Measurements from ENCODE around the gene TRPM7.

Gene TRPM7

DNA sequence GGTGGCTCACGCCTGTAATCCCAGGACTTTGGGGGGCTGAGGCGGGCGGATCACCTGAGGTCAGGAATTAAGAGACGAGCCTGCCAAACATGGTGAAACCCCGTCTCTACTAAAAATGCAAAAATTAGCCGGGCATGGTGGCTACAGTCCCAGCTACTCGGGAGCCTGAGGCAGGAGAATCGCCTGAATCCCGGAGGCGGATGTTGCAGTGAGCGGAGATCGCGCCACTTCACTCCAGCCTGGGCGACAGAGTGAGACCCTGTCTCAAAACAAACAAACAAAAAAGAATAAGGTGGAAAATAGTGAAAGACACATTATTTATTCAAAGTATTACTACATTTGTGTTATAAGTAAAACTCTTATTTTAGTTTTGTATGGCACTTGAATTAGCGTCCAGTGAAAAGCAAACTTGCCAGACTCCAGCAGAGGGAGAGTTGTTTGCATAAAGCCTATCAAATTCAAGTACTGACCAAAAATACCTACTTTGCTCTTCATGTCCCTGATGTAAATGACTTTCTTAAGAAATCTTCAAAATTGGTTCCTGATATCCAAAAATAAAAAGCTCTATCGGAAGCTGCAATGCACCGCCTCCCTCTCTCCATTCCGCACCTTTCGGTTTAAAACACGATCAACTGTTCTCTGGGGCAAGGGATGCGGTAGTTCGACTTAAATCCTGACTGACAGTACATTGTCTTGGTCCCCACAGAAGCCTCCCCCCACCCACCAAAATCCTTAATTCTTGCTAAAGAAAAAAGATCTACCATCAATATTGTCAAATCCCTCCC, 1.2 kb downstream of the TRPM7 start:
- Mint-ChIP-seq H3K27me3 (ENCODE audit: low read depth) (no peaks in the 10 kb centered on the region), H3K4me1 (ENCODE audit: low read depth) (peaks cover 41% of the 10 kb centered on the region)

DNA sequence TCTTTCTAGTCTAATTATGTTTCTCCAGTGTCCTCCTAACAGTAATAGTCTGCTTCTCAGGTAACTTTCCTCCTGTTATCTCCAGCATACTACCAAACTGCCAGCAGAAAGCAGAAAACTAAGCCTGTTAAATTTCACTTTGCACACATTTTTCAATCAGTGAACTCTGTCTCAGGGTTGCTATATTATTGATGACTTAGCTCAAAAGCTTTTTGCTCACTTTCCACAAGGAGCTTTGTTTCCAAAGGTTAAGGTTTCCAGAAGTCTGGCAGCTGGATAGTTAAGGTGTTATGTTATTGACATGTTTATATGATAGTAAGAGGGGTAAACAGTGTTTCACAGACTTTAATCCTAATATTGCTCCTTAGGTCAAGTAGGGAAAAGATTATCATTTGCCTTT, 5.1 kb downstream of the TRPM7 start:
- Mint-ChIP-seq H3K9me3 (no peaks in the 10 kb centered on the region), H3K27ac (no peak overlapping the region), H3K27me3 (ENCODE audit: low read depth) (no peaks in the 10 kb centered on the region), H3K36me3 (ENCODE audit: low read depth) (peaks cover 23% of the 10 kb centered on the region), H3K4me3 (no peak overlapping the region), H3K4me1 (ENCODE audit: low read depth) (peaks cover 31% of the 10 kb centered on the region)

More for the DNA sequence above, 1.2 kb downstream of the TRPM7 start:
- peaks cover 23% of the 10 kb centered on the region for H3K36me3 Mint-ChIP-seq (ENCODE audit: low read depth)
- peak overlapping the region; percentile 99 for H3K4me3 Mint-ChIP-seq
- H3K9me3 Mint-ChIP-seq = no peaks in the 10 kb centered on the region
- H3K27ac Mint-ChIP-seq = peak overlapping the region; percentile 96

DNA sequence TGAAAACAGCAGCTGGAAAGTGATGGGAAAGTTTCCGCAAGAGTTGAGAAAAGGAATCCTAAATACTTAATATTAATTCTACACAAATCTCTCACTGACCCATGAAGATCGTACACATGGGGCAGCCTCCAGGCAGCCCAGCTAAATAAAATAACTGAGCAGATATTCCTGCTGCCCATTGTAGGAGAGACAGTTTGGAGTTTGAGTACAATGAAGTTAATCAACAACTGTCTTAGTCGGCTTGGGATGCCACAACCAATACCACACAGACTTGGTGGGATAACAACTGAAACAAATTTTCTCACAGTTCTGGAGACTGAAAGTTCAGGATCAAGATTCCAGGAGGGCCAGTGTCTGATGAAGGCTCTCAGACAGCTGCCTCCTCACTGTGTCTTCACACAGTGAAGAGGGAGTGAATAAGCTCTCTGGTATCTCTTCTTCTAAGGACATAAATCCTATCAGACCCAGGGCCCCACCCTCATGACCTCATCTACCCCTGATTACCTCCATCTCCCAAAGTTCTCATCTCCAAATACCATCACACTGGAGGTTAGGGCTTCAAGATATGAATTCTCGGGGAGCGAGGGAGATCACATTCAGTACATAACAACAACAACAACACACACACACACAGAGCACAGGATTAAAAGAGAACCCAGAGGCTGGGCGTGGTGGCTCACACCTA, 9.7 kb downstream of the TRPM7 start:
- no peak overlapping the region for H3K4me3 Mint-ChIP-seq
- no peaks in the 10 kb centered on the region for H3K27me3 Mint-ChIP-seq (ENCODE audit: low read depth)
- H3K4me1 Mint-ChIP-seq (ENCODE audit: low read depth) = peaks cover 15% of the 10 kb centered on the region
- H3K9me3 Mint-ChIP-seq = no peaks in the 10 kb centered on the region
- H3K36me3 Mint-ChIP-seq (ENCODE audit: low read depth) = peaks cover 6% of the 10 kb centered on the region
- no peak overlapping the region for H3K27ac Mint-ChIP-seq

DNA sequence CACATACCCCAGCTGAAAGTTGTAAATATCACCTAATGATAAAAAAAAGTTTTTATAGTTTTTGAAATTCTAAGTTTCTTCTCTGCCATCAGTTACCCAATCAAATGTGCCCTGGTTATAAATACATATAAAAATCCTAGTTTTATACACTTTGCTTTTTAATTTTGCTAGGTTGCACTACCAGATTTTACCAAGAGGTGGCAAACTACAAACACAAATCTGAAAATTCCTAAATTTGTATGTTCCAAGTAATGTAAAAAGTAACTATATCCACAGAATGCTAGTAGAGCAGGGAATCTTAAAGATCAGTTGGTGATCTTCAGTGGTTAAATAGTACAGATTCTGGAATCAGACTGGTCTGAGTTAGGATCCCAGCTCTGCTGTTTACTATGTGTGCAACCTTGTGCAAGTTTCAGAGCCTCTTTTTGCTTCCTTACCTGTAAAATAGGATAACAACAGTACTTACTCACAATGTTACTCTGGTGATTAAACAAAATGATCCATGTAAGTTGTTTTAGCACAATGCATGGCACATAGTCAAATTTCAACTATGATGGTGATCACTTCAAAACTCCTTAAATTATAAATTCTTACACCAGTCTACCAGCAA, 11.0 kb downstream of the TRPM7 start:
- no peaks in the 10 kb centered on the region for H3K27me3 Mint-ChIP-seq (ENCODE audit: low read depth)
- H3K9me3 Mint-ChIP-seq = no peaks in the 10 kb centered on the region
- H3K4me3 Mint-ChIP-seq = no peak overlapping the region
- H3K27ac Mint-ChIP-seq = no peak overlapping the region
- H3K36me3 Mint-ChIP-seq (ENCODE audit: low read depth) = peaks cover 2% of the 10 kb centered on the region
- peaks cover 14% of the 10 kb centered on the region for H3K4me1 Mint-ChIP-seq (ENCODE audit: low read depth)

DNA sequence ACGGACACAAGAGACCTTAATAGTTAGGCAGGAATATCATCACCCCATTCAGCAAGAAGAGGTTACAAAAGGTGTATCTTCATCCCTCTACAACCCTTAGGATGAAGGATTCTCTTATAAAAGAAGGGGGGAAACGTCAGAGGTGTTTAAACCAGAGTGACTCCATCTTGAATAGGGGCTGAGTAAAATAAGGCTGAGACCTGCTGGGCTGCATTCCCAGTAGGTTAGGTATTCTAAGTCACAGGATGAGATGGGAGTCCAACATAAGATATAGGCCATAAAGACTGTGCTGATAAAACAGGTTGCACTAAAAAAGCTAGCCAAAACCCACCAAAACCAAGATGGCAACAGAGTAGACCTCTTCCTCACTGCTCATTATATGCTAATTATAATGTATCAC, 16.5 kb downstream of the TRPM7 start:
- Mint-ChIP-seq H3K4me3 (no peak overlapping the region), H3K4me1 (ENCODE audit: low read depth) (peaks cover 8% of the 10 kb centered on the region), H3K27me3 (ENCODE audit: low read depth) (no peaks in the 10 kb centered on the region), H3K36me3 (ENCODE audit: low read depth) (peaks cover 2% of the 10 kb centered on the region), H3K9me3 (no peaks in the 10 kb centered on the region), H3K27ac (no peak overlapping the region)

DNA sequence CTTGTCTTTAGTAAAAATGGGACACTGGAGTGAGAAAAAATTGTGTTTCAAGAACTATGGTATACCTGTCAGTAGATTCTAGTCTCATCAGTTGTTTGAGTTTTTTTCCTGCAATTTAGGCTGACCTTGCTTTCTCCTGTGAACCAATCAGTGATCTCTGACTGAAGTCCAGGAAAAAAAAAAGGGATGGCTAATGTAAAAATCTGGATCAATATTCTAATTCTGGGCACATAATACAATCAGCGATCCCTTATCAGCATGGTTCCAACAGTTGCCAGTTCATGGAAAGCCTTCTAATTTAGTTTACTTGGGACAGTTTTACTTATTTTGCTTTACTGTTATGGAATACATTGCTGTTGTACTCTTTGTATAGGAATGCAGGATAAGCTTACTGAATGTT, 17.0 kb downstream of the TRPM7 start:
- no peaks in the 10 kb centered on the region for H3K27me3 Mint-ChIP-seq (ENCODE audit: low read depth)
- no peaks in the 10 kb centered on the region for H3K9me3 Mint-ChIP-seq
- no peak overlapping the region for H3K4me3 Mint-ChIP-seq
- peaks cover 2% of the 10 kb centered on the region for H3K36me3 Mint-ChIP-seq (ENCODE audit: low read depth)
- H3K4me1 Mint-ChIP-seq (ENCODE audit: low read depth) = peaks cover 8% of the 10 kb centered on the region
- no peak overlapping the region for H3K27ac Mint-ChIP-seq

DNA sequence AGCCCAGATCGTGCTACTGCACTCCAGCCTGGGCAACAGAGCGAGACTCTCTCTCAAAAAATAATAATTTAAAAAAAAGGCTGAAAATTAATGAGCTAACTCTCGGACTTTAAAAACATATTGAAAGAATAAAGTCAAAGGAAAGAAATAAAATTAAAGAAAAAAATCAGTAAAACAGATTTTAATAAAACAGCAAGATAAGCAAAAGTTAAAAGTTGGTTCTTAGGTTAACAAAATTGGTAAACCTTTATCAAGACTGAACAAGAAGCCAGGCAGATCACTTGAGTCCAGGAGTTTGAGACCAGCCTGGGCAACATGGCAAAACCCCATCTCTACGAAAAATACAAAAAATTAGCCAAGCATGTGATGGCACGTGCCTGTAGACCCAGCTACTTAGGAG, 20.7 kb downstream of the TRPM7 start:
- Mint-ChIP-seq H3K27me3 (ENCODE audit: low read depth) (no peaks in the 10 kb centered on the region), H3K9me3 (no peaks in the 10 kb centered on the region), H3K4me1 (ENCODE audit: low read depth) (peaks cover 5% of the 10 kb centered on the region), H3K36me3 (ENCODE audit: low read depth) (peaks cover 12% of the 10 kb centered on the region), H3K4me3 (no peak overlapping the region), H3K27ac (no peak overlapping the region)

DNA sequence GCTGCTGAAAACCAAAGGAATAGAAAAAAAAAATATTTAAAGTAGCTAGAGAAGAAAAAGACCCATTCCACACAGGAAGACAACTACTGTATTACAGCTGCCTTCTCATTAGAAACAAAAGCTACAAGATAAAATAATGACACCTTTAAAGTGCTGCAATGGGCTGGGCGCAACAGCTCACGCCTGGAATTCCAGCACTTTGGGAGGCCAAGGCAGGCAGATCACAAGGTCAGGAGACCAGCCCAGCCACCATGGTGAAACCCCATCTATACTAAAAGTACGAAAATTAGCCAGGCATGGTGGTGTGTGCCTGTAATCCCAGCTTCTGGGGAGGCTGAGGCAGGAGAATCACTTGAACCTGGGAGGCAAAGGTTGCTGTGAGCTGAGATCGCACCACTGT, 31.0 kb downstream of the TRPM7 start:
- no peak overlapping the region for H3K4me3 Mint-ChIP-seq
- H3K27ac Mint-ChIP-seq = no peak overlapping the region
- peaks cover 39% of the 10 kb centered on the region for H3K36me3 Mint-ChIP-seq (ENCODE audit: low read depth)
- H3K9me3 Mint-ChIP-seq = no peaks in the 10 kb centered on the region
- no peaks in the 10 kb centered on the region for H3K27me3 Mint-ChIP-seq (ENCODE audit: low read depth)
- peaks cover 4% of the 10 kb centered on the region for H3K4me1 Mint-ChIP-seq (ENCODE audit: low read depth)

DNA sequence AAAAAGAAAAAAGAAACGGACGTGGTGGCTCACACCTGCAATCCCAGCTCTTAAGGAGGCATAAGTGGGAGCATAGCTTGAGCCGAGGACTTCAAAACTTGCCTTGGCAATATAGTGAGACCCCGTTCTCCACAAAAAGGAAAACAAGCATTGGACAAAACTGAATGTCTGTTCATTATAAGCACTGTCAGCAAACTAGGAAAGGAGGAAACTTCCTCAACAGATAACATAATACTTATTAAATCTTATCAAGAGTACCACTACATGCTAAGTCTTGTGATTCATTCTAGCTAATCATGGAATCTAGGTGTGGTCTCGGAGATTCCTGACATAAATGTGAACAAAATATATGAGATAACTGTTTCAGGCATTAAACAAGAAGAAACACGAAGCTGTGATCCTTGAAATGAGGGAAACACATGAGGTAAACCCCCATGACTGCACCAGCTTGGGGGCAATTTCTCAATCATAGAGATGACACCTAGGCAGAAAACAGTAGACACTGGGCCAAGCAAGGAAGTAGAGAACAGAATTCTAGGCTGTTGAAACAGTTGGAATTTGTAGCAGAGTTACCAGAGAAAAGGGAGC, 33.3 kb downstream of the TRPM7 start:
- peak overlapping the region; percentile 16 for H3K27ac Mint-ChIP-seq
- H3K4me1 Mint-ChIP-seq (ENCODE audit: low read depth) = peaks cover 5% of the 10 kb centered on the region
- H3K4me3 Mint-ChIP-seq = no peak overlapping the region
- peaks cover 42% of the 10 kb centered on the region for H3K36me3 Mint-ChIP-seq (ENCODE audit: low read depth)
- H3K27me3 Mint-ChIP-seq (ENCODE audit: low read depth) = no peaks in the 10 kb centered on the region
- H3K9me3 Mint-ChIP-seq = no peaks in the 10 kb centered on the region

DNA sequence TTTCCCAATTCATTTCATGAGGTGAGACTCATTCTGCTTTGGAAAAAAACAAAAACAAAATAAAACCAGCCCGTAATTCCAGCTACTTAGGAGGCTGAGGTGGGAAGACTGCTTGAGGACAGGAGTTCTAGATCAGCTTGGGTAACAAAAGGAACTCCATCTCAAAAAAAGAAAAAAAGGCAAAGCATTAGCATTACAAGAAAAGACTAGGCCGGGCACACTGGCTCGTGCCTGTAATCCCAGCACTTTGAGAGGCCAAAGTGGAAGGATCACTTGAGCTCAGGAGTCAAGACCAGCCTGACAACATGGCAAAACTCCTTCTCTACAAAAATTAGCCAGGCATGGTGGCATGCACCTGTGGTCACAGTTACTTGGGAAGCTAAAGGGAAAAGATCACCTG, 33.9 kb downstream of the TRPM7 start:
- Mint-ChIP-seq H3K27ac (peak overlapping the region; percentile 16), H3K4me1 (ENCODE audit: low read depth) (peaks cover 5% of the 10 kb centered on the region), H3K27me3 (ENCODE audit: low read depth) (no peaks in the 10 kb centered on the region), H3K36me3 (ENCODE audit: low read depth) (peaks cover 39% of the 10 kb centered on the region), H3K4me3 (no peak overlapping the region), H3K9me3 (no peaks in the 10 kb centered on the region)

DNA sequence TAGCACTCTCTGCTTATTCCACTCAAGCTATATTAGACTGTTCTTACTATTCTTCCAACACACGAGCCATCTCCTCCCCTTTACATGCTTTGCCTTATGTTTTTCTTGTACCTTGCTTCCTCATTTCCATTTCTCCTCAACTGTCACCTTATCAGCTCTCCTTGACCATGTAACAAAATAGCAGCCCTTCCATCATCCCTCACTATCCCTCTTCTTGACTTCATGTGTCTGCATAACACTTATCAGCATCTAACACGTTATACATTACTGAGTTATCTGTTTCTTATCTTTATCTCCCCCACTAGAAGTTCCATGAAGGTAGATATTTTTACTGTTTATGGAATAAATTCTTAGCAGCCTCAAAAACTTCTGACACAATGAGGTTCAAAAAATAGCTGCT, 45.3 kb downstream of the TRPM7 start:
- peaks cover 30% of the 10 kb centered on the region for H3K36me3 Mint-ChIP-seq (ENCODE audit: low read depth)
- H3K9me3 Mint-ChIP-seq = no peaks in the 10 kb centered on the region
- H3K27me3 Mint-ChIP-seq (ENCODE audit: low read depth) = no peaks in the 10 kb centered on the region
- peaks cover 2% of the 10 kb centered on the region for H3K4me1 Mint-ChIP-seq (ENCODE audit: low read depth)
- no peak overlapping the region for H3K27ac Mint-ChIP-seq
- H3K4me3 Mint-ChIP-seq = no peak overlapping the region

DNA sequence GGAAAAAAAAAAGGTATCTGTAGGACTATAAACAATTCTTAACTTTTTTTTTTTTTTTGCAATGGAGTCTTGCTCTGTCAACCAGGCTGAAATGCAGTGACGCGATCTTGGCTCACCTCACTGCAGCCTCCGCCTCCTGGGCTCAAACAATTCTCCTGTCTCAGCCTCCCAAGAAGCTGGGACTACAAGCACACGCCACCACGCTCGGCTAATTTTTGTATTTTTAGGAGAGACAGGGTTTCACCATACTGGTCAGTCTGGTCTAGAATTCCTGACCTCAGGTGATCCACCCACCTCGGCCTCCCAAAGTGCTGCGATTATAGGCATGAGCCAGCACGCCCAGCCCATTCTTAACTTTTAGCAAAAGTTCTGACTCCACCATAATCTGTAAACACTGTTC, 50.5 kb downstream of the TRPM7 start:
- no peak overlapping the region for H3K27ac Mint-ChIP-seq
- H3K36me3 Mint-ChIP-seq (ENCODE audit: low read depth) = peaks cover 21% of the 10 kb centered on the region
- H3K9me3 Mint-ChIP-seq = no peaks in the 10 kb centered on the region

DNA sequence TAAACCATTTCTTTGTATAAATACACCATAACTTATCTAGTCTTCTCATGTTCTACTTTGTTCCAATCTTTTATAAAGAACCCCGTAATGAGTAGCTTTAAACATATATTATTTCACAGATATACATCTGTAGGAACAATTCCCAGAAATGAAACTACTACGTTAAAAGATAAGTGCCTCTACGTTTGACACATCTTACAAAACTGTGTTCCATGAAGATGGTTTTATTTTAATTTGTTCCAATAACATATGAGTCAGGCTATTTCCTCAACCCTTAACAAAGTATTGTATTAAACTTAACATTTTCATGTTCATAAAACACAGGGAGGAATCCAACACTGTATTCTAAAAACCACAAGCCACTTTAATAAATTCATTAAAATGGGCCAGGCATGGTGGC, 52.9 kb downstream of the TRPM7 start:
- H3K27ac Mint-ChIP-seq = no peak overlapping the region
- H3K9me3 Mint-ChIP-seq = no peaks in the 10 kb centered on the region
- no peaks in the 10 kb centered on the region for H3K4me1 Mint-ChIP-seq (ENCODE audit: low read depth)
- H3K27me3 Mint-ChIP-seq (ENCODE audit: low read depth) = no peaks in the 10 kb centered on the region
- peaks cover 27% of the 10 kb centered on the region for H3K36me3 Mint-ChIP-seq (ENCODE audit: low read depth)
- no peak overlapping the region for H3K4me3 Mint-ChIP-seq

More for the DNA sequence above, 50.5 kb downstream of the TRPM7 start:
- Mint-ChIP-seq H3K4me1 (ENCODE audit: low read depth) (no peaks in the 10 kb centered on the region), H3K27me3 (ENCODE audit: low read depth) (no peaks in the 10 kb centered on the region), H3K4me3 (no peak overlapping the region)

DNA sequence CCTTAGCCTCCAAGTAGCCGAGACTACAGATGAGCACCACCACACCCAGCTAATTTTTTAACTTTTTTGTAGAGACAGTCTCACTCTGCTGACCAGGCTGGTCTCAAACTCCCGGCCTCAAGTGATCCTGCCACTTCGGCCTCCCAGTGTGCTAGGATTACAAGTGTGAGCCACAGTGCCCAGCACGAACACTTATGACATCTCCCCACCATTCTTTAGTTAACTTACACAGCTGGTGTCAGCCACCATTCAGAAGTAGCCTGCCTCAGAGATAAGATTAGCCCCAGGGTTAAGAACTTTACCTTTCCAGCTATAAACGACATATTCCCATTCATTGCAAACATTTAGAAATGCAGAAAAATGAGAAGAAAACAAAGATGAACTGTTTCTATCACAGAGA, 58.2 kb downstream of the TRPM7 start:
- H3K27ac Mint-ChIP-seq = no peak overlapping the region
- H3K4me1 Mint-ChIP-seq (ENCODE audit: low read depth) = peaks cover 8% of the 10 kb centered on the region
- H3K27me3 Mint-ChIP-seq (ENCODE audit: low read depth) = no peaks in the 10 kb centered on the region
- H3K36me3 Mint-ChIP-seq (ENCODE audit: low read depth) = peaks cover 32% of the 10 kb centered on the region
- no peak overlapping the region for H3K4me3 Mint-ChIP-seq
- no peaks in the 10 kb centered on the region for H3K9me3 Mint-ChIP-seq

Data from T-helper 1 cell treated with Interleukin-12 subunit alpha and Interleukin-12 subunit beta and Interleukin-4 antibody, amounts not matched to agents 30 μg/mL and 1 μg/mL, for 36 hours (primary cell).